GM12892 (cell line): ENCODE results near the gene MYO18A.

Experiments used
- DNase-seq: peaks from one replicate; pipeline ENCODE4 v3.0.0; 2011; ENCODE audit not compliant: insufficient read length
- FAIRE-seq: peaks from 2 replicates; lab custom pipeline; 2011; peaks lifted over from hg19 to GRCh38; lab: Jason Lieb, UNC
- POLR2A ChIP-seq: IDR thresholded peaks from 2 replicates; pipeline ENCODE4 v1.6.1; 2011; ENCODE audit warnings: low read depth, low read length, control low read depth
- POLR2AphosphoS5 ChIP-seq: IDR thresholded peaks from 2 replicates; pipeline ENCODE4 v1.6.1; 2011; ENCODE audit warnings: low read depth, low read length, control low read depth
- TAF1 ChIP-seq: IDR thresholded peaks from 2 replicates; pipeline ENCODE4 v1.6.1; 2011; ENCODE audit warnings: low read depth, mild to moderate bottlenecking, control low read depth, low read length, borderline replicate concordance

Gene MYO18A

DNA sequence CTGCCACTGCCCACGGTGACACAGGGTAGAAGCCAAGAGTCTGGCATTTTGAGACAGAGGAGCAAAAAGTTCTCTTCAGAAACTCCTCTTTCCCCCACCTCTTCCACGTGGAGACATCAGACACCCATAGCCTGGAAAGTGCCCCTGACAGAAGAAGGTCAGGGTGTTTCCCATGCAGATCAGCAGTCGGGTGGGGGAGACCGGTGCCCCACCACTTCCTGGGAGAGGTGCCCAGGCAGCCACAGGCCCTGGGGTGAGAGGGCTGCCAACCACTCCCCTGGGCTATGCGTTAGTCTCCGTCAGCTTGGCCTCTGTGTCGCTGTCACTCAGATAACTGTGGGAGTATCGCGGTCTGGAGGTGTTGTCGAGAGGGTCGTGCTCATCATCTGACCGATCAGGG is 105.7 kb downstream of the MYO18A start:
- FAIRE-seq: no peak
- DNase-seq: no peak
- TF ChIP-seq POLR2AphosphoS5 (no peak), POLR2A (no peak), TAF1 (no peak)

DNA sequence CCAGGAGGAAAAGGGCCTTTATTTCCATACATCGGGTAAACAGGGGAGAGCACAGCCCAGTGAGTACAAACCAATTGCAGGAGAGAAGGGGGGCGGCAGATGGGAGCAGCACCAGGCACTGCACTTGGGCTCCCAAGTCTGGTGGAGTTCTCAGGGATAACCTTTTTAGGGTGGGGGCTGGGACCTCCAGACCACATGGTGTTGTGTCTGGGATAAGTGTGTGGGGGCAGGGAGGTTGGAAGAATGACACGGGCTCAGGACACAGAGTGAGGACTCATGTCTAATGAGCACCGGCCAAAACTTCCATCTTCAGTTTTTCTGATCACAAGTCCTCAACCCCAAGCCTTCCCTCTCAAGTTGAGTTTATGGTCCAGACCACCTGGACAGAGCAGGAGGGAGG is 106.7 kb downstream of the MYO18A start:
- DNase-seq (no peak), FAIRE-seq (no peak)
- TF ChIP-seq POLR2AphosphoS5 (no peak), POLR2A (no peak), TAF1 (no peak)

DNA sequence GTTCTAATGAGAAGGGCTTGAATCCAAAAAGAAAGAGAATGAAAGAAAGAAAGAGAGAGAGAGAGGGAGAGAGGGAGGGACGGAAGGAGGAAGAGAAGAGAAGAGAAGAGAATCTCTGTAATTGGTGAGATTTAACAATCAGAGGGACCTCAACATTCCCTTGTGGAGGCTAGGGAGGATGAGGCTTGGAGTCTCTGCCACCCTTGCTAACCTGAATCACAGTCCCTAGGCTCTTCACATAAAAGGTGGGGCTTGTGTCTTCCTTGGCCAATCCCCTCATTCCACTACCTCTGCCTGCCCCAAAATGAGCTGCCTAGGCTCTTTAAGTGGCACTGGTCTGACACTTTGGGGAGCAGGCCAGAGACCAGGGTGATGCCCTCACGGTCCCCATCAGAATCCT is 107.2 kb downstream of the MYO18A start:
- DNase-seq: no peak
- TF ChIP-seq TAF1 (no peak), POLR2A (no peak), POLR2AphosphoS5 (no peak)
- FAIRE-seq: no peak

DNA sequence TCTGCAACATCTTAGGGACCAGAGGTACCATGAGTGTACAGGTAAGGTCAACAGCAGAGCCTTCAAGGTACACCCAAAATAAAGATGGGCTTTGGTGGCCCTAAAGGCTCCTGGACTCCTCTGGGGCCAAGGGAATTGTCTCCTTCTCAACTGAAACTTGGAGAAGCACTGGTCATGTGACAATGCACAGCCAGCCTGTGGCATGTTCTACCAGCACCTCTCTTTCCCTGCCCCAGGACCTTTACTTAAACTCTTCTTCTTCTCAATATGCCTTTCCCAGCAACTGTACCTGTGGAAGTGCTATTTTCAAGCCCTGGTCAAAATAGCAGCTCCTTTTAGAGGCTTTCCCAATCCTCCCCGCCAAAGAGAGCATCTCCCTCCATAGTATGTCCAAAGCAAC is 108.9 kb downstream of the MYO18A start:
- FAIRE-seq (no peak), DNase-seq (no peak)
- TF ChIP-seq POLR2A (no peak), POLR2AphosphoS5 (no peak), TAF1 (no peak)

DNA sequence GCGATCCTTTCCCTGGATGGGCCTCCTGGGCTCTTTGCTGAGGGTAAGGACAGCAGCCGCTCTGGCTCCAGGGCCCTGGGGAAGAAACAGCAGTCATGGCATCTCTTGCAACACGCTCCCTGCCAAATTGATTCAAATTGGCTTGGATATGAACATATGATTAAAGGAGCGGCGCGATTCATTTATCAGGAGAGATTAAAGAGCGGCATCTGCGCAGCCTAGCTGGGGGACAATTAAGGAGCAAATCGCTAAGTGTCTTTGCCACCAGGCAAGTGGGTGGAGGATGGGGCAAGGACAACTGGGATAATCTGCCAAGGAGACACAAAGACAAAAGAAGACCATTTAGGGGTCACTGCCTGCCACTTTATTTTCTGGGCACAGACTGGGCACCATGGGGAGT is 109.4 kb downstream of the MYO18A start:
- TF ChIP-seq POLR2A: no peak
- TF ChIP-seq TAF1: no peak
- TF ChIP-seq POLR2AphosphoS5: no peak
- FAIRE-seq (no peak), DNase-seq (no peak)

DNA sequence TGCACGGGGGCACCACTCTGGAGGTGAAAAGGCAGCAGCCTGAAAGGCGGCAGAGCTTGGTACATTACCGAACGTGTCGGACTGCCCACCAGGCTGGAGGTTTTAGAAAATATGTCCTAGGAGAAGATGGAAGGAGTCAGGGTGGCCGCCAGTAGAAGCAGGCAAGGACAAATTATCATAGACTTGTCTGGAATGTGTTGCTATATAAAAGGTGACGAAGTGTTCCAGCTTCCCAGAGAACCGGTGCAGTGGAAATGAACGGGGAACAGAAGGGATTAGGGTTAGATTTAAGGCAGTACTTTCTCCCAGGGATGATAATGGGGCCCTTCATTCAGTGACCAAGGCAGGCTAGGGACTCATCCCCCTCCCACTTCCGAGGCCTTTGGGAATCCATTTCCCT is 109.9 kb downstream of the MYO18A start:
- no peak for TF ChIP-seq POLR2AphosphoS5
- no peak for TF ChIP-seq POLR2A
- TF ChIP-seq TAF1: no peak
- FAIRE-seq: no peak
- DNase-seq: no peak

DNA sequence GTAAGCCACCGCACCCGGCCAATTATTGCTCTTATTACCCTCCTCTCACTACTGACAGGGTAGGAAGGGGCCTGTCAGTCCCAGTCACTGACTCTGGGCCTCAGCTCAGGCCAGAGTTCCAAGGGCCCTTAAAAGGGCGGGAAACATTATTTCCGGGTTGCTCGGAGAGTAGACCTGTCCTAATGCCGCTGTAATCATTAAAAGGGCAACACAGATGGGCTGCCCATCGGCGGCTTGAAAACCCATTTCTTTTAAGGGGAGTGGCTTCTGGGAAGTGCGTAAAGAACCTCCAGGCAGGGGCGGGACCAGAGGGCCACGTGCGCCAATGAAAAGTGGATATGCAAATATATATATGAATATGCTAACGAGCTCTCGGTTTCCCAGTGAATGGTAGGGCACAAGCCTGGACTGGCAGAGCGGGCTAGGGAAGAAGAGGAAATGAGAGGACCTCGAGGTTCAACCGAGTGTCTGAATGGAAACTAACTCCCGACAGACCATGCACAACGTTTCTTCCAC is 110.6 kb downstream of the MYO18A start:
- FAIRE-seq (no peak), DNase-seq (no peak)
- TF ChIP-seq TAF1: no peak
- TF ChIP-seq POLR2AphosphoS5: no peak
- TF ChIP-seq POLR2A: no peak

DNA sequence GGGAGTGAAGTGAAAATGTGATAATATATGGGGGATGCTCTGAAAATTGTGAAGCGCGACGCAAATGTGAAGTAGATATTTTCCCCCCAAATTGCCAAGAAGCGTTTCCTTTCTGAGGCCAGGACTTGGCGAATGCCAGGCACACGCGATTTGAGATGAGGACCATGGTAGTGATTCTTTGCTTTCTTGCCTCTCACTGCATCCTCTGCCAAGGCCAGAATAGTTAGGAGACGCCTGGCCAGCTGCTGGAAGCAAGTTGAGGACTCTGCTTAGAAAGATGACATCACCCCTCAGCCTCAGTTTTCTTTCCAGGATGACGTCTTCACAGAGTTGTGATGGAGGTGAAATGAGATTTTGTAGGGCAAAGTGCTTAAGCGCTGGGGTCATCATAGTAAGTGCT is 111.4 kb downstream of the MYO18A start:
- DNase-seq (no peak), FAIRE-seq (no peak)
- TF ChIP-seq POLR2AphosphoS5 (no peak), TAF1 (no peak)

DNA sequence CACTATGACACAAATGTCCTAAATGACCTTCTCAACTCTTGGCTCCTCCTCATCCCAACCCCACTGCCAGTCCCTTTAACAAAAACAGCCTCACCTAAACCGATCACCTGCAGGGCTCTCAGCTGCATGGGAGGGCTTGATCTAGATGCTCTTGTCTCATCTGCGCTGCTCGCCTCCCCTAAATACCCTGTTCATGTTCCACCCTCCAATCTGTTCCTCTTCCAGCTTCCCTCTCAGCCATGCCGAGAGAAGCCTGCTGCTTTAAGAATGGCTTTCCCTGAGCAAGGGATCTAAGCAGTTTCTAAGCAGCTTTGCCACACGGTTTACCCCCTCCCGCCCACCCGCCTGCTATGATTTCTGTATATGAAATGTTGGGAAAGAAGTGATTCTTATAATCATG is 113.6 kb downstream of the MYO18A start:
- FAIRE-seq (no peak), DNase-seq (no peak)
- TF ChIP-seq POLR2A (no peak), POLR2AphosphoS5 (no peak), TAF1 (no peak)

DNA sequence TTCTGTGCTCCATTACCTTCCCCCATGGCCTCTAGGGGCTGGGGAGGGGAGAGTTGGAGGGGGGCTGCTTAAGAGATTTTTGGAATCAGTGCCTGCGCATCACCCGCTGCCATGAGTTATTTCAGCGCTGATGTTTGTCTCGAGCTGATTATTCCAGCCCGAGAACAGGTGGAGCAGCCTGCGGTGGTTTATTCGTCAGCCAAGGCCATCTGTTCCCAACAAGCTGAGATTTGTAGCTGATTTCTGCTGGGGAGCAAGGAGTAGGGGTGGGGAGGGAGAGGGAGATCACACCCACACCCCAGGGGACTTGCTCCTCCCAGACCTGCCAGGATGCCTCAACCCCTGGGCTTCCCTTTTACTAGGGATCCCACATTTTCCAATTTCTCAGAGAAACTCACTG is 114.2 kb downstream of the MYO18A start:
- no peak for FAIRE-seq
- TF ChIP-seq POLR2A (no peak), TAF1 (no peak), POLR2AphosphoS5 (no peak)
- DNase-seq: no peak

DNA sequence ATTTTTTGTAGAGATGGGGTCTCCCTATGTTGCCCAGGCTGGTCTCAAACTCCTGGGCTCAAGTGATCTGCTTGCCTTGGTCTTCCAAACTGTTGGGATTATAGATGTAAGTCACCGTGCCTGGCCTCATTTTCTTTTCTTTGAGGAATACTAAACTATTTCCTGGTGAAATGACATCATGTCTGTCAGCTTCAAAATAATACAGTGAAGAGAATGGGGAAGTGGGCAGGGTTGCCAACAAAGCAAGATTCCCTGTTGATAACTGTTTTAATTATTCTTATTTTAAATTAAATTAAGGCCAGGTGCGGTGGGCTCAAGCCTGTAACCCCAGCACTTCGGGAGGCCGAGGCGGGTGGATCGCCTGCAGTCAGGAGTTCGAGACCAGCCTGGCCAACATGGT is 116.2 kb downstream of the MYO18A start:
- TF ChIP-seq POLR2AphosphoS5: no peak
- FAIRE-seq: no peak
- no peak for DNase-seq

DNA sequence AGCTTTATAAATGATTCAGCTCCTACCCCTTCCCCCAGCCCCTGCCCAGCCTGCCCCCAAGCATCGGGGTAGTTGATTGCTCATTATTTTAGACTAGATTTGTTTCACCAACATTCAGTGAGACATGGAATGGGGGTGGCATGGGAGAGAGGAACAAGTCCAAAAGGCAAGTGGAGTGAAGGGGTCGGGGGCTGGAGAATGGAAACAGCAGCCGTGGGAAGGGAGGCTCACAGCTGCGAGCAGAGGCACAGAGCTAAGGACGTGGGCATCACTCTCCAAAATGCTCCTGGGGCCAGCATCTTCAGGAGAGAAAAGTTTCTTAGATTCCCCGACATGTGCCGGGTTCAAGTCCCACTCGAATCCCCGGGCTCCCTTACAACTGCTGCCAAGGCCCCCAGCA is 118.0 kb downstream of the MYO18A start:
- TF ChIP-seq TAF1 (no peak), POLR2AphosphoS5 (no peak), POLR2A (no peak)
- FAIRE-seq (no peak), DNase-seq (no peak)

DNA sequence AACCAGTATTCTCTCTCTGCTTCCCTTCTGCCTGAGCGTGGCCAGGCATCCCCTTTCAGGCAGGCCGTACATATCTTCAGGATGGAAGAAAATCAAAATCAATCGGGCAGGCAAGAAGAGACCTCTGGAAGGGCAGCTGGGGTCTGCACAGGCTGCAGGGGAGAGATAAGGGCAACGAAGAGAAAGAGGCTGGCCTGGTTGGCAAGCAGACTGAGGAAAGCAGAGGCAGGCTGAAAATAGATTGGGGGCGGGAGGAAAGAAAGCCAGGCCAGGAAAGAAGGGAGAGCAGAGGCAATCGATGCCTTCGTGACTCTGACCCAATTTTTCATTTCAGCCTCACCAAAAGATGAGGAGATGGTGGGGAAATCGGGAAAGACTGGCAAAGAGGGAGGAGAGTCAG is 119.2 kb downstream of the MYO18A start:
- DNase-seq (no peak), FAIRE-seq (no peak)
- no peak for TF ChIP-seq POLR2A
- TF ChIP-seq TAF1: no peak
- TF ChIP-seq POLR2AphosphoS5: no peak
